ENCODE measurements around the gene TGFB2.

TGFB2 gene

GRCh38 chr1:218363141-218363540, 18.0 kb downstream of the TGFB2 start:
- DNase-seq: peak; percentile 32

- DNase-seq: no peak
Observed at GRCh38 chr1:218364028-218364710, 19.0 kb downstream of the TGFB2 start.

DNA sequence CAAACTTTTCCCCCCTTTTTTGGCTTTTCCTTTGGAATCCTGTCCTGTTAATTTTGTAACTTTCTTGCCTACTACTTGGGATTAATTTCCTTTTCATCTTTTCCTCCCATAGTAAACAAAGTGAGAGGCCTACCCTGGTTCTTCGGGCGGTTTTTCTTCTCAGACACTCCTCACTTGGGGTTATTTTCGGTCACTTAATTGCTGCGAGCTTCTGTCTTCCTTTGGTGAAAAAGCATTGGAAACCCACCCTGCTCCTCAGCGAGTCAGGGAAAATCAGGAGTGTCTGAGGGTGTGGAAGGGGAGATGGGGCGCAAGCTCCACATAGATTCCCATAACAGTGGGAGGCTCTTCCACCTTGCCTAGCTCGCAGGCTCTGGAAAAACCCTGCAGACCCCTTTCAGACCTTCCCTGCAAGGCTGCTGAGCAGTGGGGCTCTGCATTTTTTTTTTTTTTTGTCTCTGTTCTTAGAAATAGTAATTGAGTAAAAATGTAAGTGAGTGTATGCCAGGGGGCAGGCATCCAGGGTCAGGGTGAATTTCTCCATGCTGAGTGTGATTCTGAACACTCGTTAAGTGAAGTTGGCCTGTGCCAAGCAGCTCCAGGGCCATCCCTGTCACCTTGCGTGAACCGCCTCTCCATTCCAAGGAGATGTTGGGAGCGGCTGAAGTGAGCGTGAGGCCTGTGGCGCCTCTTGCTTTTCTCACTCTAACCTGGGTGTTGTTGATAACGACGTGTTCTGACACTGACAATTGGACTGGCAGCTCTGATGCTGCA, 20.3 kb downstream of the TGFB2 start:
- DNase-seq: no peak

DNA sequence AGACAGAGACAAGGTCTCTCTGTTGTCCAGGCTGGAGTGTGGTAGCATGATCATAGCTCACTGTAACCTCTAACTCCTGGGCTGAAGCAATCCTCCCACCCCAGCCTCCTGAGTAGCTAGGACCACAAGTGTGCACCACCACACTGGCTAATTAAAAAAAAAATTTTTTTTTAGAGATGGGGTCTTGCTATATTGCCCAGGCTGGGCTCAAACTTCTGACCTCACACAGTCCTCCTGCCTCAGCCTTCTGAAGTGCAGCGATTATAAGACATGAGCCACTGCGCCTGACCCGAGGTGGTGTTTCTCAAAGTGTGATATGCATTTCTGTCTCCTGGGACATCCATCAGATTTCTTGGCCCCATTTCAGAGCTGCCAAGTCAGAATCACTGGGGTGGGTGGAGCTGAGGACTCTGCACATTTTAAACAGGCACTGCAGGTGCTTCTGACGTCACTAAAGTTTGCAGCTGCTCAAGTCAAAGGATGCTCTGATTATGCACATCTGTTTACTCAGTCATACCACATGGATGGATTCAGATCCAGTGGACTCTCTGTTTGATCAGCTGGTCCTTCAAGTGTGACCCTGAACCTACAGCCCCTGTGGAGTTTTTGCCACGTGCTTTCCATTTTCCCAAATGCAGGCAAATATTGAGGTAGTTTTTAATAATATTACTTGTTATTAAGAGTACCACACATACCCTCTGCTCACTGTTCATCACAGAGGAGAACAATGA, 21.4 kb downstream of the TGFB2 start:
- peak; percentile 94 for DNase-seq

- no peak for DNase-seq
Observed at GRCh38 chr1:218367118-218367517, 22.0 kb downstream of the TGFB2 start.

- DNase-seq: no peak
Observed at GRCh38 chr1:218368686-218369085, 23.6 kb downstream of the TGFB2 start.

- DNase-seq: no peak
Observed at GRCh38 chr1:218369688-218370511, 24.8 kb downstream of the TGFB2 start.

DNA sequence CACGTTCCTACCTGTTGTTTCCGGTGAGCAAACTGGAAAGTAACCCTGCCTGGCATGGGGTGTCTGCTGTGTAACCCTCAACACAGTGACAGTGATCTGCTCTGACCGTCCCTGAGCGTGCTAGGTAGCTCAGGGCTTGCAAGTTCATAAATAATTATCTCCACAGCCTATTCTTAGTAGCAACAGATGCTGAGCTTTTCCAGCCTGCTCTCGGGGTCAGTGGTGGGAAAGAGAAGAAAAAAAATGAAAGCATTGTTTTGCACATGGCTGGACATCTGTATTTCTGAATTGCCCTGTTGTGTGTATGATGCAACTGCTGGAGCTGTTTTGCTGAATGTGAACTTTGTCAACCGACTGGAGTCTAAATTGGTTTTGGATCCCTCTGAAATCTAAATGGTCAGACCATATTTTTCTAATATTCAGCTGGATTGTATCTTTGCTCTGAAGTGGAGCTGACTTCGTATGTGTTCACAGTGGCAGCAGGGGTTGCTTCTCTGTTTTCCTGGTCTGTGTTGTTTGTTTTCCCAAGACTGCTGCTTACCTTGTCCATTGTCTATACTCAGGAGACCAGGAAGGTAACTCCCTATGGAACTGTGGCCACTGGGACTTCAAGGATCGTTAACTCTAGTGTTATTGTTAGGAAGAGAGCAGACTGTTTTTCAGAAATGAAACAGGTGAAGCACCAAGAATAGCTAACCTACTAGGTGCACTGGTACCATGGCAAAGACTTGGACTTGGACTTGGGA, 27.0 kb downstream of the TGFB2 start:
- DNase-seq: peak; percentile 86

- no peak for DNase-seq
Observed at GRCh38 chr1:218374401-218375353, 29.5 kb downstream of the TGFB2 start.

DNA sequence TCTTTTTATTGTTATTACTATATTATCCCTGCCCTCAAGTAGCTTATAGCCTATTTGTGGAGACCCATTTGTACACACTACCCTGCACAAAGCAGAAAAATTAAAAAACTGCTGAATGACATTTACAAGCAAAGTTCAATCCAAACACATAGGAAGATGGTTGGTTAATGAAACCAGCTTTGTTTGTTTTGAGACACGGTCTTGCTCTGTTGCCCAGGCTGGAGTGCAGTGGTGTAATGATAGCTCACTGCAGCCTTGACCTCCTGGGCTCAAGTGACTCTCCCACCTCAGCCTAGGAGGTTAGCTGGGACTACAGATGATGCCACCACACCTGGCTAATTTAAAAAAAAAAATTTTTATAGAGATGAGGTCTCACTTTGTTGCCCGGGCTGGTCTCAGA, 31.6 kb downstream of the TGFB2 start:
- DNase-seq: no peak

GRCh38 chr1:218377143-218377660, 32.1 kb downstream of the TGFB2 start:
- no peak for DNase-seq

- peak; percentile 66 for DNase-seq
Observed at GRCh38 chr1:218380125-218380977, 35.2 kb downstream of the TGFB2 start.

DNA sequence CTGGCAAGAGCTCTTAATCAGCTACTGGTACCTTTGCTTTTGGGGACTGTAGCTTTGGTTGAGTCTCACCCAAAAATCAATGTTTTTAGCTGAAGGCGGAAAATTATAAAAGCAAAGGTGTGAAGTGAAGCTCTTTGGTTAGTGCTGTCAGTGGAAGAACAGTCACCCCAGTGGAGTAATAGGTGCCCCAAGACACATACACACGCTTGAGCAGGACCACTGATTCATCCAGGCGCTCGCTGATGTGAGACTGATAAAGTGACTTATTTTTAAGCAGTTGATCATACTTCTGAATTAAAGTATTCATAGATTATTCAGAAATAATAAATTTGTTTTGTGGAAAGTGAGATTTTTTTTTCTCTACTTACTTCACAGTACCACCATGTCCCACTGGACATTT, 37.1 kb downstream of the TGFB2 start:
- DNase-seq: no peak

GRCh38 chr1:218383051-218383450, 37.9 kb downstream of the TGFB2 start:
- DNase-seq: no peak

DNA sequence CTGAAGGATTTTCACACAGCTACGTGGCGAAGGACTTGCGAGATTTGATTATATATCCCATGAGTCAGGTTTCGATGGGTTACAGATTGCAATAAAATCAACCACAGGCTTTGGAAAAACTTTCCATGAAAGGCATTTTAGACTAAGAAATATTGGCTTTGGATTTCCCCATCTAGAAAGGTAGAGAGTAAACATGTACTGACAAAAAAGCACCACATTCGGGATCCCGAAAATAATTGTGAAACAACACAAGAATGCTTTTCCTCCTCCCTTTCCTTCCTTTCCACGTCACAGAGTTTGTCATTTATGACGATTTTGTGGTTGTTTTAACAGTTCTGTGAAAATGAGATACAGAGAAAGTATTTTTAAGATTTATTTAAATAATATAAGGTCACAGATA, 38.5 kb downstream of the TGFB2 start:
- DNase-seq: no peak

DNA sequence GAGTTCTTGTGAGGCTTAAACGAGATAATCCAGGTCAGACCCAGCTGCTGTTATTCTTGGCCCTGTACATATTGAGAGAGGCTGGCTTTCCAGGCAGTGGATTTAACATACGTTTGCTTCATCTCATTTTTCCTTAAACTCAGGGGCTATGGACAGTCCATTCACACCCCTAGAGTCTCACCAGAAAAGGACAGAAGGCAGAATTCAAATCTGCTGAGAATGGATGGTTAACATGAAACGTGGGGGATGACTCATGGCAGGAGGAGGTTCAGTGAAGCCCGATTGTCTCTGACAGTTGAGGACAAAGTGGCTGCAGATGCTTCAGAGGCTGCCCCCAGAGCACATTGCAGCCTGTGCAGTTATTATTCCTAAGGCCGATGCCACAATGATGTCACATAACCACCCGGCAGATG, 39.5 kb downstream of the TGFB2 start:
- peak; percentile 68 for DNase-seq

- DNase-seq: no peak
Observed at GRCh38 chr1:218388591-218388990, 43.5 kb downstream of the TGFB2 start.

GRCh38 chr1:218390618-218391017, 45.5 kb downstream of the TGFB2 start:
- peak; percentile 32 for DNase-seq

DNA sequence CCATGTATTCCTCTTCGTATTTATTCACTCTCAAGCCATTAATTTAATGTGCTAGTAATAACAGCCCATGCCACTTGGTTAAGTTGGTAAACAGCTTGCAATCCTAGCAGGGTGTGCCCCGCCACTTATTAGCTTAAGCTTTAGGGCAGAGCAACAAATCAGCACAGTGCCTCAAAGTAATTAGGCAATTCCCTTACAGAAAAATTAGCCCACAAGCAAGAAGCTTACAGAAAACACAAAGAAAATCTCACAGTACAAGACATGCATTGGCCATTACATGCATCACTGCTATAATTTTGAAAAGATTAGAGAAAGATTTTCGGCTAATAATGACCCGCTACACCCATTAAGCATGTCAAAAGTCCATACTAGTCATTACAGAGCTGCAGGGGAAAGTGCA, 47.6 kb downstream of the TGFB2 start:
- DNase-seq: no peak

- no peak for DNase-seq
Observed at GRCh38 chr1:218394416-218394815, 49.3 kb downstream of the TGFB2 start.

Data from NCI-H345 (cell line).